Measurements from ENCODE around the gene CD46.

CD46 gene

DNA sequence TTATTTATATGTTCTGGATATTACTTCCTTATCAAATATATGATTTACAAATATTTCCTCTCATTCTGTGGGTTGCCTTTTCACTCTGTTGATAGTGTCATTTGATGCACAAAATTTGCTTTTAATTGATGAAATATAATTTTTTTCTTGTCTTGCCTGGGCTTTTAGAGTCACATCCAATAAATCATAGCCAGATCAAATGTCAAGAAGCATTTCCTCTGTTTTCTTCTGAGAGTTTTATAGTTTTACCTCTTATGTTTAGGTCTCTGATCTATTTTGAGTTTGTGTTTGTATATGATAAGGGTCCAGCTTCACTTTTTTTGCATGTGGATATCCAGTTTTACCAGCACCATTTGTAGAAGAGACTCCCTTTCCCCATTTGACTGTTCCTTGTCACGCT, 29.5 kb downstream of the CD46 start:
- Histone ChIP-seq H3K4me1 (no peaks in the 10 kb centered on the region), H3K36me3 (peaks cover 13% of the 10 kb centered on the region), H3K9me3 (no peaks in the 10 kb centered on the region), H3K27me3 (no peaks in the 10 kb centered on the region), H3K4me3 (ENCODE audit: low read depth, low read length) (no peak overlapping the region)
- TF ChIP-seq, protein P1, sequence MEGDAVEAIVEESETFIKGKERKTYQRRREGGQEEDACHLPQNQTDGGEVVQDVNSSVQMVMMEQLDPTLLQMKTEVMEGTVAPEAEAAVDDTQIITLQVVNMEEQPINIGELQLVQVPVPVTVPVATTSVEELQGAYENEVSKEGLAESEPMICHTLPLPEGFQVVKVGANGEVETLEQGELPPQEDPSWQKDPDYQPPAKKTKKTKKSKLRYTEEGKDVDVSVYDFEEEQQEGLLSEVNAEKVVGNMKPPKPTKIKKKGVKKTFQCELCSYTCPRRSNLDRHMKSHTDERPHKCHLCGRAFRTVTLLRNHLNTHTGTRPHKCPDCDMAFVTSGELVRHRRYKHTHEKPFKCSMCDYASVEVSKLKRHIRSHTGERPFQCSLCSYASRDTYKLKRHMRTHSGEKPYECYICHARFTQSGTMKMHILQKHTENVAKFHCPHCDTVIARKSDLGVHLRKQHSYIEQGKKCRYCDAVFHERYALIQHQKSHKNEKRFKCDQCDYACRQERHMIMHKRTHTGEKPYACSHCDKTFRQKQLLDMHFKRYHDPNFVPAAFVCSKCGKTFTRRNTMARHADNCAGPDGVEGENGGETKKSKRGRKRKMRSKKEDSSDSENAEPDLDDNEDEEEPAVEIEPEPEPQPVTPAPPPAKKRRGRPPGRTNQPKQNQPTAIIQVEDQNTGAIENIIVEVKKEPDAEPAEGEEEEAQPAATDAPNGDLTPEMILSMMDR (IDR thresholded peaks at IDR 0.05; ENCODE audit: low read depth, low read length): no peak
- DNase-seq: no peak

DNA sequence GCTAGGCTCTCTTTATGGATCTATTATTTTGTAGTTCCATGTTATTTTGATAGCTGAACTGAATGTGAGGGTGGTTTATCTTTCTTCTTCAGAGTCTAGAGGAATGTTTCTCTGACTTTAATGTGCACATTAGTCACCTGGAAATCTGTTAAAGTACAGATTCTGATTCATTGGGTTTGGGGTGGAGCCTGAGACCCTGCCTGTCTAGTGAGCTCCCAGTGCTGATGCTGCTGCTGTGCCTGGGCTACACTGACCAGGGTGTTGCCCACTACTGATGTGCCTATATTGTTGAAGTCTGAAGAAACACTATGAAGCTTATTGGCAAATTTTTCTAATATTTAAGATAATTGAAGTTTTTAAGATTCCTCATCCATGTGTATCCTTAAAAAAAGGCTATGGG, 35.9 kb downstream of the CD46 start:
- H3K4me3 ChIP-seq (ENCODE audit: low read depth, low read length): no peak overlapping the region
- peaks cover 9% of the 10 kb centered on the region; the same call in 1 of the 2 replicates for H3K36me3 ChIP-seq
- no peak for DNase-seq
- TF ChIP-seq, protein P1 (IDR thresholded peaks at IDR 0.05; ENCODE audit: low read depth, low read length): no peak
- no peaks in the 10 kb centered on the region for H3K4me1 ChIP-seq
- no peaks in the 10 kb centered on the region for H3K27me3 ChIP-seq
- H3K9me3 ChIP-seq: no peaks in the 10 kb centered on the region

- TF ChIP-seq, protein P1 (IDR thresholded peaks at IDR 0.05; ENCODE audit: low read depth, low read length): no peak
- H3K4me3 ChIP-seq (ENCODE audit: low read depth, low read length): no peak overlapping the region
- peaks cover 3% of the 10 kb centered on the region; the same call in 1 of the 2 replicates for H3K4me1 ChIP-seq
- no peak for DNase-seq
- no peaks in the 10 kb centered on the region for H3K9me3 ChIP-seq
- H3K27me3 ChIP-seq: no peaks in the 10 kb centered on the region
- H3K36me3 ChIP-seq: peaks cover 13% of the 10 kb centered on the region
Observed at GRCh38 chr1:207789386-207789785, 37.5 kb downstream of the CD46 start.

DNA sequence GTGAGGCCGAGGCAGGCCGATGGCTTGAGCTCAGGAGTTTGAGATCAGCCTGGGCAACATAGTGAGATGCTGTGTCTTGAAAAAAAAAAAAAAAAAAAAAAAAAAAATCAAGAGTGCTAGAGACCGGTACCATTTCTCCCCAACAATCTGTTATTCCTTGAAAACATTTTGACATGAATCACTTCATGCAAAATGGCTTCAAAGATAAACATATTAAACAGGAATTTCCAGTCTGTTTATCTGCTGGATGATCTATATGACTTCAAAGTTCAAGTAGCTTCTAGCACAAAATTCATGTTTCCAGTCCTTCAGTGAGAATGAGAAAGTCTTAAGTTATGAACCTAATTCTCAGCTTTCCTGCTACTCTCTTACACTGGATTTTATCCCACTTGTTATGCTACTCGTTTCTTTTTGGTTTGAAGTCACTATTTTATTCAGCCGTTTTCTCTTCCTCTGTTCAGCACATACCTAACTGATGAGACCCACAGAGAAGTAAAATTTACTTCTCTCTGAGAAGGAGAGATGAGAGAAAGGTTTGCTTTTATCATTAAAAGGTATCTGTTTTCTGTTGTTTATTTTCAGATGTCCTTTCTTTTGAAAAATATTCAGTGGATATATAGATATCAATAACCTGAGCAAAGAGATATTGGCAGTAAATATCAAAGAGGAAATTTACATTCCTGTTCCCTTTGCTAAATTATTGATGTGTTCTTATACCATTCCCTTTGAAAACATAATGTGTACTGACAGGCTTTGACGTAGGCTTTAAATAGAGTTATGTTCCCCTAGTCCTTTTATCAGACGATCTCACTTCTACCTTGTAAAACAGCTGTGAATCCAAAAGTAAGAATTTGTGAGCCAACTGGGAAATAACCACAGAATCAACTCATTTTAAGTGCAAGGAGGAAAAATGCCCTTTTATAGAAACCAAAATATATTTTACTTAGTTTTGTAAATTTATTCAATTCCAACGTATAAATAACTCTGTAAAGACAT, 38.2 kb downstream of the CD46 start:
- H3K4me3 ChIP-seq (ENCODE audit: low read depth, low read length): no peak overlapping the region
- H3K4me1 ChIP-seq: peaks cover 3% of the 10 kb centered on the region; the same call in 1 of the 2 replicates
- H3K36me3 ChIP-seq: peaks cover 18% of the 10 kb centered on the region
- no peaks in the 10 kb centered on the region for H3K9me3 ChIP-seq
- TF ChIP-seq, protein P1 (IDR thresholded peaks at IDR 0.05; ENCODE audit: low read depth, low read length): no peak
- no peaks in the 10 kb centered on the region for H3K27me3 ChIP-seq
- no peak for DNase-seq

DNA sequence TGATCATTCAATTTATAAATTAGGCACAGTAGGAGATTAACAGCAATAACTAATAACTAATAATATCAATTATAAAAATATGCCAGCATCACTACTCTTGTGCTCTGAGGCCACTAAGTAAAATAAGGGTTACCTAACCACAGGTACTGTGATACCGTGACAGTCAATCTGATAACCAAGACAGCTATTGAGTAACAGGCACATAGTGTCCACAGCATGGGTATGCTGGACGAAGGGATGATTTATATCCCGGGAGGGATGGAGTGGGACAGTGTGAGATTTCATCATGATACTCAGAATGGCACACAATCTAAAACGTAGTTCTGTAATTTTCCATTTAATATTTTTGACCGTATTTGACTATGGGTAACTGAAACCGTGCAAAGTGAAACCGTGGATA, 39.4 kb downstream of the CD46 start:
- H3K9me3 ChIP-seq: no peaks in the 10 kb centered on the region
- TF ChIP-seq, protein P1 (IDR thresholded peaks at IDR 0.05; ENCODE audit: low read depth, low read length): no peak
- peaks cover 18% of the 10 kb centered on the region for H3K36me3 ChIP-seq
- peaks cover 3% of the 10 kb centered on the region; the same call in 1 of the 2 replicates for H3K4me1 ChIP-seq
- H3K4me3 ChIP-seq (ENCODE audit: low read depth, low read length): no peak overlapping the region
- no peak for DNase-seq
- no peaks in the 10 kb centered on the region for H3K27me3 ChIP-seq

- TF ChIP-seq, protein P1 (IDR thresholded peaks at IDR 0.05; ENCODE audit: low read depth, low read length): no peak
- DNase-seq: no peak
- peaks cover 16% of the 10 kb centered on the region for H3K36me3 ChIP-seq
- no peaks in the 10 kb centered on the region for H3K27me3 ChIP-seq
- H3K9me3 ChIP-seq: no peaks in the 10 kb centered on the region
- H3K4me3 ChIP-seq (ENCODE audit: low read depth, low read length): no peak overlapping the region
- peaks cover 3% of the 10 kb centered on the region; the same call in 1 of the 2 replicates for H3K4me1 ChIP-seq
Observed at GRCh38 chr1:207793327-207793726, 41.5 kb downstream of the CD46 start.
